HG02588 (cell line): ENCODE results near the gene ERO1B.

Source experiments
- ATAC-seq: cut with Tn5 transposase; IDR thresholded peaks from one replicate; pipeline ENCODE4 v1.9.1; 2021; ENCODE audit warnings: mild to moderate bottlenecking, moderate library complexity; ENCODE audit not compliant: unreplicated experiment

Gene ERO1B

GRCh38 chr1:236301080-236301957 lies 19.6 kb upstream of the ERO1B start:
- ATAC-seq, result no peak

- ATAC-seq, result no peak
Measured at GRCh38 chr1:236297161-236297560, 15.4 kb upstream of the ERO1B start.

- ATAC-seq, result no peak
Measured at GRCh38 chr1:236292425-236292824, 10.7 kb upstream of the ERO1B start.

- no peak for ATAC-seq
Measured at GRCh38 chr1:236289492-236290131, 7.9 kb upstream of the ERO1B start.

GRCh38 chr1:236288620-236288976 lies 6.8 kb upstream of the ERO1B start:
- no peak for ATAC-seq

GRCh38 chr1:236287757-236288619 lies 6.2 kb upstream of the ERO1B start:
- no peak for ATAC-seq

GRCh38 chr1:236287356-236287755 lies 5.6 kb upstream of the ERO1B start:
- ATAC-seq, result no peak

- ATAC-seq, result peak; percentile 42
Measured at GRCh38 chr1:236284291-236284721, 2.5 kb upstream of the ERO1B start.

- ATAC-seq, result no peak
Measured at GRCh38 chr1:236282719-236283118, 961 bp upstream of the ERO1B start.

GRCh38 chr1:236282425-236282716 lies 613 bp upstream of the ERO1B start:
- ATAC-seq, result peak; percentile 4

- peak; percentile 22 for ATAC-seq
Measured at GRCh38 chr1:236281198-236281653, 532 bp downstream of the ERO1B start.

- no peak for ATAC-seq
Measured at GRCh38 chr1:236280438-236281197, 1.1 kb downstream of the ERO1B start.

GRCh38 chr1:236275586-236275985 lies 6.2 kb downstream of the ERO1B start:
- no peak for ATAC-seq

GRCh38 chr1:236275061-236275460 lies 6.7 kb downstream of the ERO1B start:
- no peak for ATAC-seq

GRCh38 chr1:236273358-236273757 lies 8.4 kb downstream of the ERO1B start:
- ATAC-seq, result no peak

GRCh38 chr1:236269439-236269838 lies 12.3 kb downstream of the ERO1B start:
- ATAC-seq, result no peak

GRCh38 chr1:236261898-236262297 lies 19.9 kb downstream of the ERO1B start:
- ATAC-seq, result no peak

GRCh38 chr1:236261033-236261432 lies 20.7 kb downstream of the ERO1B start:
- no peak for ATAC-seq

- ATAC-seq, result no peak
Measured at GRCh38 chr1:236259043-236259442, 22.7 kb downstream of the ERO1B start.

- ATAC-seq, result no peak
Measured at GRCh38 chr1:236258114-236258622, 23.6 kb downstream of the ERO1B start.

- no peak for ATAC-seq
Measured at GRCh38 chr1:236257216-236257615, 24.5 kb downstream of the ERO1B start.
